Measurements from ENCODE around the gene SYMPK. TPM values are rescaled to one million over a fixed set of nuclear protein-coding genes. Genes with fewer than 3 reads are reported as not detected.

The SYMPK gene
- polyA plus RNA-seq, 1 of the 3 experiments (the other 2 are of a cell fraction): 92.7 TPM

DNA sequence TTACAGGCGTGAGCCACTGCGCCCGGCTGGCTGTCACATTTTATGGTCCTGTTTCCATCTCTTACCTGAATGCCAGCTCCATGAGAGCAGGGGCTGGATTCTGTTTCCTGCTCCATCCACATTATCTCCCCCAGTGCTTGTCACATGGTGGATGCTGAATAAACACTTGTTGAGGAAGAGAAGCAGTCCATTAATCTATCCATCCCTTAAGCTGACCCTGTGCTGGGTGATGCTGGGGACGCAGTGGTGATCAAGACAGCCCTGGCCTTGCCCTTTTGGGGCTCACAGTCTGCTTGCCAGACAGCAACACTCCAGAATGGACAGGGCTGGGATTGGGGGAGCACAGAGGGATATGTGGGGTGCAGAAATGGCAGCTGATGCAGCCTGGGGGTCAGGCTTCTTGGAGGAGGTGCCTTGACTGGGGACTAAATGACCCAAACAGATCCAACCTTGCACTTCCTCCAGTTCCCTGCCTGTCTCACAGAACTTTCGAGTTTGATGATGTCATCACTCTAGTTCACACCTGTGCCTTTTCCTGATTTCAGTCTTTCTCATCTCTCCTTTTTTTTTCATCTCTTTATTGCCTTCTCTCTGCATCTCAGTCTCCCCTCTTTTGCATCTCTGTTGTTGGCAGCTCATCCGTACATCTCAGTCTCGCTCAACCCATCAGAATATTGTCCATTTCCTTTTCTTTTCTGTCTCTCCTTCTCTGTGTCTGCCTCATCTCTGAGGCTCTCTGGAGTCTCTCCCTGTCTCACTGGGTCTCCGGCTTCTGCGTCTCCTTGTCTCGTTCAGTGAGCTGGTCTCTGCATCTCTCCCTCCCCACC is 18.3 kb upstream of the SYMPK start:
- CTCF ChIA-PET: interaction anchor here (0.5 to 9.9 kb wide), 9 partner anchors 13 to 428 kb away, joined by 3 to 130 read pairs (median 8); partner anchors contain the start of genes FOXA3, RSPH6A and SYMPK
- 89% methylated on average over 10 of the region's 10 CpGs for WGBS (ENCODE audit: low lambda C conversion rate)

GRCh38 chr19:45879971-45880370 is 17.0 kb upstream of the SYMPK start:
- Histone ChIP-seq H3K27ac (ENCODE audit: low read depth in 2 of 2, low read length in 1 of 2) (no peak overlapping the region), H3K4me3 (ENCODE audit: low read depth in 2 of 2, low read length in 1 of 2) (no peak overlapping the region), H3K4me1 (ENCODE audit: control insufficient read depth in 1 of 2, insufficient read depth in 2 of 2, low read depth in 1 of 2, low read length in 1 of 2) (peaks cover 3 to 32% of the 10 kb centered on the region in 2 experiments; a peak in 2 of 4 replicates), H3K9ac (no peak overlapping the region), H3K79me2 (ENCODE audit: insufficient read depth) (peaks cover 21% of the 10 kb centered on the region), H4K20me1 (ENCODE audit: insufficient read depth) (peaks cover 30% of the 10 kb centered on the region), H2AFZ (ENCODE audit: low read depth) (no peak overlapping the region), H3K27me3 (ENCODE audit: insufficient read depth) (no peaks in the 10 kb centered on the region), H3F3A (replicated peaks; ENCODE audit: insufficient read depth) (peaks cover 3% of the 10 kb centered on the region), H3K9me2 (no peaks in the 10 kb centered on the region), H3K36me3 (replicated peaks in 1 of 2; ENCODE audit: control insufficient read depth in 1 of 2, insufficient read depth in 2 of 2, low read length in 1 of 2) (peaks cover 3 to 25% of the 10 kb centered on the region in 2 experiments), H3K4me2 (no peak overlapping the region), H3K9me3 (no peaks in the 10 kb centered on the region)
- no peak for DNase-seq
- POLR2A ChIA-PET: interaction anchor here (1.1 kb wide), 1 partner anchor 15 kb away, joined by 3 read pairs; the partner anchor contains the start of gene FOXA3
- TF ChIP-seq TCF12 (IDR thresholded peaks at IDR 0.05): no peak
- TF ChIP-seq FOXJ3 (CRISPR knock-in tag; IDR thresholded peaks at IDR 0.05): no peak
- no peak for TF ChIP-seq IRF3 (IDR thresholded peaks at IDR 0.05; ENCODE audit: low read depth, low read length)
- no peak for TF ChIP-seq EP300 (IDR thresholded peaks at IDR 0.05; ENCODE audit: borderline replicate concordance in 1 of 2, low read depth in 1 of 2, low read length in 1 of 2)
- TF ChIP-seq, protein P1, sequence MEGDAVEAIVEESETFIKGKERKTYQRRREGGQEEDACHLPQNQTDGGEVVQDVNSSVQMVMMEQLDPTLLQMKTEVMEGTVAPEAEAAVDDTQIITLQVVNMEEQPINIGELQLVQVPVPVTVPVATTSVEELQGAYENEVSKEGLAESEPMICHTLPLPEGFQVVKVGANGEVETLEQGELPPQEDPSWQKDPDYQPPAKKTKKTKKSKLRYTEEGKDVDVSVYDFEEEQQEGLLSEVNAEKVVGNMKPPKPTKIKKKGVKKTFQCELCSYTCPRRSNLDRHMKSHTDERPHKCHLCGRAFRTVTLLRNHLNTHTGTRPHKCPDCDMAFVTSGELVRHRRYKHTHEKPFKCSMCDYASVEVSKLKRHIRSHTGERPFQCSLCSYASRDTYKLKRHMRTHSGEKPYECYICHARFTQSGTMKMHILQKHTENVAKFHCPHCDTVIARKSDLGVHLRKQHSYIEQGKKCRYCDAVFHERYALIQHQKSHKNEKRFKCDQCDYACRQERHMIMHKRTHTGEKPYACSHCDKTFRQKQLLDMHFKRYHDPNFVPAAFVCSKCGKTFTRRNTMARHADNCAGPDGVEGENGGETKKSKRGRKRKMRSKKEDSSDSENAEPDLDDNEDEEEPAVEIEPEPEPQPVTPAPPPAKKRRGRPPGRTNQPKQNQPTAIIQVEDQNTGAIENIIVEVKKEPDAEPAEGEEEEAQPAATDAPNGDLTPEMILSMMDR (IDR thresholded peaks at IDR 0.05): no peak
- no peak for TF ChIP-seq TEAD4 (IDR thresholded peaks at IDR 0.05; ENCODE audit: borderline replicate concordance, insufficient read depth)
- no peak for TF ChIP-seq GATA2 (CRISPR knock-in tag; IDR thresholded peaks at IDR 0.05)
- TF ChIP-seq, protein P2, sequence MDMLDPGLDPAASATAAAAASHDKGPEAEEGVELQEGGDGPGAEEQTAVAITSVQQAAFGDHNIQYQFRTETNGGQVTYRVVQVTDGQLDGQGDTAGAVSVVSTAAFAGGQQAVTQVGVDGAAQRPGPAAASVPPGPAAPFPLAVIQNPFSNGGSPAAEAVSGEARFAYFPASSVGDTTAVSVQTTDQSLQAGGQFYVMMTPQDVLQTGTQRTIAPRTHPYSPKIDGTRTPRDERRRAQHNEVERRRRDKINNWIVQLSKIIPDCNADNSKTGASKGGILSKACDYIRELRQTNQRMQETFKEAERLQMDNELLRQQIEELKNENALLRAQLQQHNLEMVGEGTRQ (IDR thresholded peaks at IDR 0.05; ENCODE audit: borderline replicate concordance, low read depth, low read length): no peak
- TF ChIP-seq ZBTB33 (IDR thresholded peaks at IDR 0.05; ENCODE audit: borderline replicate concordance, low read depth): no peak
- WGBS (ENCODE audit: low lambda C conversion rate): 96% methylated on average over 2 of the region's 2 CpGs
- CTCF ChIA-PET: interaction anchor here (1.0 to 9.9 kb wide), 3 partner anchors 12 to 137 kb away, joined by 3 to 130 read pairs (median 121); partner anchors contain the start of genes FOXA3, RSPH6A and SYMPK

More for the DNA sequence above, 18.3 kb upstream of the SYMPK start:
- Histone ChIP-seq H3K4me3 (ENCODE audit: low read depth in 2 of 2, low read length in 1 of 2) (no peak overlapping the region), H3K9ac (no peak overlapping the region), H3F3A (replicated peaks; ENCODE audit: insufficient read depth) (peaks cover 3% of the 10 kb centered on the region), H3K9me2 (no peaks in the 10 kb centered on the region), H4K20me1 (ENCODE audit: insufficient read depth) (peaks cover 33% of the 10 kb centered on the region), H3K4me1 (ENCODE audit: control insufficient read depth in 1 of 2, insufficient read depth in 2 of 2, low read depth in 1 of 2, low read length in 1 of 2) (peaks cover 3 to 34% of the 10 kb centered on the region in 2 experiments; a peak in 2 of 4 replicates), H3K79me2 (ENCODE audit: insufficient read depth) (peaks cover 29% of the 10 kb centered on the region), H2AFZ (ENCODE audit: low read depth) (no peak overlapping the region), H3K27ac (ENCODE audit: low read depth in 2 of 2, low read length in 1 of 2) (no peak overlapping the region), H3K27me3 (ENCODE audit: insufficient read depth) (no peaks in the 10 kb centered on the region), H3K9me3 (no peaks in the 10 kb centered on the region), H3K36me3 (replicated peaks in 1 of 2; ENCODE audit: control insufficient read depth in 1 of 2, insufficient read depth in 2 of 2, low read length in 1 of 2) (peaks cover 3 to 25% of the 10 kb centered on the region in 2 experiments), H3K4me2 (no peak overlapping the region)
- DNase-seq: no peak
- POLR2A ChIA-PET: interaction anchor here (0.9 to 2.8 kb wide), 3 partner anchors 12 to 18 kb away, joined by 3 to 8 read pairs (median 4); partner anchors contain the start of gene SYMPK
- TF ChIP-seq, protein P2 (IDR thresholded peaks at IDR 0.05; ENCODE audit: borderline replicate concordance, low read depth, low read length): no peak
- TF ChIP-seq, protein P3, sequence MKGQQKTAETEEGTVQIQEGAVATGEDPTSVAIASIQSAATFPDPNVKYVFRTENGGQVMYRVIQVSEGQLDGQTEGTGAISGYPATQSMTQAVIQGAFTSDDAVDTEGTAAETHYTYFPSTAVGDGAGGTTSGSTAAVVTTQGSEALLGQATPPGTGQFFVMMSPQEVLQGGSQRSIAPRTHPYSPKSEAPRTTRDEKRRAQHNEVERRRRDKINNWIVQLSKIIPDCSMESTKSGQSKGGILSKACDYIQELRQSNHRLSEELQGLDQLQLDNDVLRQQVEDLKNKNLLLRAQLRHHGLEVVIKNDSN (IDR thresholded peaks at IDR 0.05; ENCODE audit: borderline replicate concordance, low read depth): no peak
- TF ChIP-seq POLR2AphosphoS5 (IDR thresholded peaks at IDR 0.05; ENCODE audit: low read depth, low read length): 0 out of 2 replicates have a peak, but pooled peaks have one; percentile 10

Data from SK-N-SH (cell line).